Measurements from ENCODE around the gene ADGRV1.

DNA sequence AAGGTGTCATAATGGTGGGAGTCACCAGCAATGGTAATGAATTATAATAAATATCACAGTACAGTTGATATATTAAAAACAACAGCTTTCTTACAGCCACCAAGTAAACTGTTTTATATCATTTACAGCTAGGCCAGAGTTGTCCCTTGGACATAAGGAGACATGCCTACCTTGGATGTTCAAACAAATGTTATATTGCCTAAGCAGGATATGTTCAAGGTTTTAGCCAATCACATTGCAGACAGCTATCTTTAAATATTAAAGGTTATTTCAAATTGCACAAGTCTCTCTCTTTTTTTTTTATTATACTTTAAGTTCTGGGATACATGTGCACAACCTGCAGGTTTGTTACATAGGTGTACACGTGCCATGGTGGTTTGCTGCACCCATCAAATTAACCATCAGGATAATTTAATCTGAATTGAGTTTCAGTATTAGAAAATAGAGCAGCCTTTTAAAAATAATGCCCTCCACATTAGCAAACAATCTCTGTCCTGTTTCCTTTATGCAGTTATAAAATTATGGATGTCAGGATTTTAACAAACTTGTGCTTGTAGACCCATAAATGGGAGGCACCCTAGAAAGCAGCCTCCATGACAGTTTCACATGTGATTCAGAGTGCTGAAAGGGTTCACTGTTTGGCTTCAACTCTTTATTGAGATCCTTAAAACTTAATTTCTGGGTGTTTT is 483.8 kb downstream of the ADGRV1 start:
- TF ChIP-seq POLR2AphosphoS5 (IDR thresholded peaks at IDR 0.05; ENCODE audit: borderline replicate concordance, low read depth, low read length) (no peak), EZH2 (IDR thresholded peaks at IDR 0.05) (no peak), FOXP2 (optimal IDR thresholded peaks at IDR 0.05; ENCODE audit: control extremely low read depth, extremely low read length, insufficient read depth) (no peak)

Measured in SK-N-MC (cell line).